OCI-LY1 (cell line): ENCODE data around the gene TMEM42.

ENCODE experiments used
- H2AFZ ChIP-seq: fragments of 200-600 bp; sonication (generic), shearing (Covaris generic); 2 replicates; pipeline ENCODE4 v1.6.0; 2014; ENCODE audit warnings: antibody characterized with exemption, mild to moderate bottlenecking, low read length
- H3F3A ChIP-seq: fragments of 200-600 bp; sonication (generic), shearing (Covaris generic); 2 replicates; pipeline ENCODE4 v1.6.0; 2014; ENCODE audit warnings: mild to moderate bottlenecking, antibody characterized with exemption, low read length, moderate library complexity; ENCODE audit not compliant: insufficient read depth
- H3K27ac ChIP-seq: fragments of 200-600 bp; sonication (generic); 2 replicates; pipeline ENCODE4 v1.5.1; 2014; ENCODE audit warnings: low read length, mixed run types, mild to moderate bottlenecking, low read depth; ENCODE audit not compliant: poor library complexity, severe bottlenecking
- H3K27me3 ChIP-seq: fragments of 200-600 bp; sonication (generic); 2 replicates; pipeline ENCODE4 v1.6.0; 2014; ENCODE audit warnings: antibody characterized with exemption, mild to moderate bottlenecking, low read length, moderate library complexity; ENCODE audit not compliant: insufficient read depth
- H3K36me3 ChIP-seq: fragments of 200-600 bp; sonication (generic); 2 replicates; pipeline ENCODE4 v1.6.1; 2014; ENCODE audit warnings: mild to moderate bottlenecking, antibody characterized with exemption, low read length, moderate library complexity, mixed read lengths; ENCODE audit not compliant: insufficient read depth
- H3K4me1 ChIP-seq: fragments of 200-600 bp; sonication (generic); 2 replicates; pipeline ENCODE4 v1.5.1; 2014; ENCODE audit warnings: mild to moderate bottlenecking, low read length, moderate library complexity; ENCODE audit not compliant: insufficient read depth, severe bottlenecking
- H3K4me2 ChIP-seq: fragments of 200-600 bp; sonication (generic), shearing (Covaris generic); 2 replicates; pipeline ENCODE4 v1.6.1; 2014; ENCODE audit warnings: low read length
- H3K4me3 ChIP-seq: fragments of 200-600 bp; sonication (generic); 2 replicates; pipeline ENCODE4 v1.5.1; 2014; ENCODE audit warnings: low read length, low read depth, mild to moderate bottlenecking, mixed read lengths; ENCODE audit not compliant: poor library complexity, severe bottlenecking
- H3K79me2 ChIP-seq: fragments of 200-600 bp; shearing (Covaris generic); 2 replicates; pipeline ENCODE4 v1.6.1; 2016; ENCODE audit warnings: mixed run types, low read length, mixed read lengths; ENCODE audit not compliant: insufficient read depth
- H3K9ac ChIP-seq: fragments of 200-600 bp; sonication (generic), shearing (Covaris generic); 2 replicates; pipeline ENCODE4 v1.6.1; 2014; ENCODE audit warnings: mild to moderate bottlenecking, low read length, mixed read lengths
- H3K9me2 ChIP-seq: fragments of 200-600 bp; sonication (generic), shearing (Covaris generic); 2 replicates; pipeline ENCODE4 v1.6.1; 2014; ENCODE audit warnings: low read depth, mild to moderate bottlenecking, low read length, mixed read lengths
- H3K9me3 ChIP-seq: fragments of 200-600 bp; shearing (Covaris generic); 2 replicates; pipeline ENCODE4 v1.6.1; 2014; ENCODE audit warnings: low read length, mixed read lengths
- H4K20me1 ChIP-seq: fragments of 200-600 bp; sonication (generic), shearing (Covaris generic); 2 replicates; pipeline ENCODE4 v1.6.0; 2016; ENCODE audit warnings: mild to moderate bottlenecking, low read length; ENCODE audit not compliant: insufficient read depth
- CTCF ChIP-seq: fragments of 200-600 bp; sonication (generic), shearing (Covaris generic); IDR thresholded peaks from 2 replicates; pipeline ENCODE4 v1.5.1; 2017; ENCODE audit warnings: mild to moderate bottlenecking, antibody characterized with exemption, low read length, moderate library complexity, mixed read lengths
- EZH2 ChIP-seq: fragments of 200-600 bp; sonication (generic), shearing (Covaris generic); IDR thresholded peaks from 2 replicates; pipeline ENCODE4 v1.8.0; 2017; ENCODE audit warnings: borderline replicate concordance, mixed run types, mild to moderate bottlenecking, antibody characterized with exemption, low read length, moderate library complexity, mixed read lengths

TMEM42 gene

GRCh38 chr3:44893097-44893496 is 31.4 kb downstream of the TMEM42 start:
- Histone ChIP-seq H3K36me3 (no peaks in the 10 kb centered on the region), H3K9ac (no peak overlapping the region), H3K4me1 (no peaks in the 10 kb centered on the region), H3K27me3 (no peaks in the 10 kb centered on the region), H3K4me3 (no peak overlapping the region), H3K79me2 (no peaks in the 10 kb centered on the region), H4K20me1 (no peaks in the 10 kb centered on the region), H3K9me3 (no peaks in the 10 kb centered on the region), H3K27ac (no peak overlapping the region), H3K4me2 (no peak overlapping the region), H2AFZ (no peak overlapping the region), H3K9me2 (no peaks in the 10 kb centered on the region), H3F3A (no peaks in the 10 kb centered on the region)
- TF ChIP-seq CTCF (no peak), EZH2 (no peak)

- no peak overlapping the region for H3K4me2 ChIP-seq
- no peaks in the 10 kb centered on the region for H4K20me1 ChIP-seq
- no peak for TF ChIP-seq CTCF
- TF ChIP-seq EZH2: no peak
- H2AFZ ChIP-seq: no peak overlapping the region
- no peaks in the 10 kb centered on the region for H3K9me3 ChIP-seq
- no peak overlapping the region for H3K9ac ChIP-seq
- no peaks in the 10 kb centered on the region for H3K27me3 ChIP-seq
- H3F3A ChIP-seq: no peaks in the 10 kb centered on the region
- H3K4me1 ChIP-seq: no peaks in the 10 kb centered on the region
- H3K36me3 ChIP-seq: no peaks in the 10 kb centered on the region
- no peak overlapping the region for H3K4me3 ChIP-seq
- no peak overlapping the region for H3K27ac ChIP-seq
- H3K79me2 ChIP-seq: no peaks in the 10 kb centered on the region
- H3K9me2 ChIP-seq: no peaks in the 10 kb centered on the region
Observed at GRCh38 chr3:44894485-44894884, 32.8 kb downstream of the TMEM42 start.

DNA sequence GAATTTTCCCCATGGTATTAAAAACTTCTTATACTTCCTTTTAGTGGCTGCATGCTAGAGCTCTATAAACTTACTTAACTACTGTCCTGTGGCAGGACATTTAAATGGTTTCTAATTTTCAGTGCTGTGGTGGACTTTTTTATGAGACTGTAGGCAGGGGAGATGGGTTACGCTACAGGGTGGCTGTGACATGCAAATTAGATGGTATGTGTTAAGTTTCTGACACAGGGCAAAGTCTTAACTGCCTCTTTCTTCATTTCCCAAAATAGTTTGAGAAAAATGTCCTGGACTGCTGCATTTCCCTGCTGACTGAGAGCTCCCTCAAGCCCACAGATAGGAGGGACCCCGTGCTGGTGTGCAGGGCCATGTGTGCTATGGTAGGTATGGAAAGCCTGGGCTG is 34.7 kb downstream of the TMEM42 start:
- Histone ChIP-seq H3K4me1 (no peaks in the 10 kb centered on the region), H3K4me3 (no peak overlapping the region), H2AFZ (no peak overlapping the region), H3K27ac (no peak overlapping the region), H3K9me3 (no peaks in the 10 kb centered on the region), H3K79me2 (no peaks in the 10 kb centered on the region), H3K27me3 (no peaks in the 10 kb centered on the region), H3K4me2 (no peak overlapping the region), H3K9ac (no peak overlapping the region), H4K20me1 (no peaks in the 10 kb centered on the region), H3K9me2 (no peaks in the 10 kb centered on the region), H3F3A (no peaks in the 10 kb centered on the region), H3K36me3 (no peaks in the 10 kb centered on the region)
- no peak for TF ChIP-seq EZH2
- TF ChIP-seq CTCF: no peak
